A673 (cell line): ENCODE results near the gene GTF2H1. TPM values are rescaled to one million over a fixed set of nuclear protein-coding genes. Genes with fewer than 3 reads are reported as not detected.

ENCODE experiments used
- Bru-seq: library from RNA; stranded (reverse); fragments of 400-500 nt; gene quantifications from one replicate; lab custom pipeline; 2021; lab: Mats Ljungman, UMichigan
- BruChase-seq, 2 experiments: library from RNA; stranded (reverse); fragments of 400-500 nt; gene quantifications; one replicate each; lab custom pipeline; 2021; lab: Mats Ljungman, UMichigan
- BruUV-seq: library from RNA; stranded (reverse); fragments of 400-500 nt; replicated peaks from 2 replicates; lab custom pipeline; 2021; lab: Mats Ljungman, UMichigan
- CTCF ChIA-PET: fragments of 300-600 bp; sonication (Branson Sonifier 250); formaldehyde crosslinking; loops from one replicate; lab custom pipeline; 2022; ENCODE audit warnings: antibody characterized with exemption; lab: Charles Lee
- POLR2A ChIA-PET: fragments of 300-600 bp; sonication (Branson Sonifier 250); formaldehyde crosslinking; loops from one replicate; lab custom pipeline; 2022; ENCODE audit warnings: antibody characterized with exemption; ENCODE audit not compliant: low non-redundant PET; lab: Charles Lee
- DNase-seq: peaks from one replicate; pipeline ENCODE4 v3.0.0-alpha.2; 2015; ENCODE audit warnings: low spot score
- H3K27ac ChIP-seq: fragments of 200-600 bp; sonication (generic); 2 replicates; pipeline ENCODE4 v1.5.1; 2016; ENCODE audit warnings: mixed run types, low read depth, mild to moderate bottlenecking, mixed read lengths, antibody characterized with exemption, low read length; ENCODE audit not compliant: poor library complexity, severe bottlenecking
- H3K27me3 ChIP-seq: fragments of 200-600 bp; sonication (generic); replicated peaks from 2 replicates; pipeline ENCODE4 v1.6.1; 2017; ENCODE audit warnings: mixed run types, low read depth, mild to moderate bottlenecking, mixed read lengths, antibody characterized with exemption, low read length; ENCODE audit not compliant: insufficient read depth, poor library complexity
- H3K36me3 ChIP-seq: fragments of 200-600 bp; sonication (generic); 2 replicates; pipeline ENCODE4 v1.6.1; 2016; ENCODE audit warnings: mixed run types, mild to moderate bottlenecking, mixed read lengths, antibody characterized with exemption, low read length; ENCODE audit not compliant: insufficient read depth, poor library complexity, severe bottlenecking
- H3K4me1 ChIP-seq: fragments of 200-600 bp; sonication (generic); 2 replicates; pipeline ENCODE4 v1.6.1; 2017; ENCODE audit warnings: mixed run types, mild to moderate bottlenecking, mixed read lengths, antibody characterized with exemption, low read length; ENCODE audit not compliant: insufficient read depth, poor library complexity, severe bottlenecking
- H3K4me3 ChIP-seq: fragments of 200-600 bp; sonication (generic); 2 replicates; pipeline ENCODE4 v1.5.1; 2016; ENCODE audit warnings: low read depth, mixed run types, mild to moderate bottlenecking, mixed read lengths, low read length; ENCODE audit not compliant: poor library complexity, severe bottlenecking
- H3K9me3 ChIP-seq: fragments of 200-600 bp; sonication (generic); 2 replicates; pipeline ENCODE4 v1.6.1; 2016; ENCODE audit warnings: mixed run types, low read depth, mild to moderate bottlenecking, mixed read lengths, antibody characterized with exemption, low read length; ENCODE audit not compliant: poor library complexity, severe bottlenecking
- CTCF ChIP-seq: fragments of 300-800, 200-600 bp; sonication (generic); conservative IDR thresholded peaks from 2 replicates; pipeline ENCODE4 v1.5.1; 2017; ENCODE audit warnings: low read depth, mild to moderate bottlenecking, antibody characterized with exemption, low read length, moderate library complexity, mixed read lengths
- EZH2 ChIP-seq: fragments of 200-600 bp; sonication (generic); IDR thresholded peaks from 2 replicates; pipeline ENCODE4 v1.6.1; 2017; ENCODE audit warnings: borderline replicate concordance, low read depth, mild to moderate bottlenecking, mixed read lengths, antibody characterized with exemption, low read length; ENCODE audit not compliant: poor library complexity, severe bottlenecking
- intact Hi-C: fragments of 100-400 bp; cut with micrococcal nuclease; formaldehyde crosslinking; loops from one replicate; pipeline ENCODE4 v1.10.0; 2022; ENCODE audit not compliant: unreplicated experiment
- long read RNA-seq: library from polyadenylated mRNA; stranded (forward); transcript quantifications from one replicate; pipeline ENCODE4 v2.0.0, GENCODE V29; 2022
- total RNA-seq: library from RNA; stranded (reverse); gene quantifications from 2 replicates; pipeline ENCODE4 v1.2.3, GENCODE V29; 2021

GTF2H1 gene
- total RNA-seq: 46.9 and 56.2 TPM in 2 replicates
- percentile 84 among the genes with signal in this experiment for Bru-seq, nascent RNA
- percentile 73 among the genes with signal in this experiment for BruChase-seq, experiment 1, labeled RNA remaining after a 2-hour chase
- BruChase-seq, experiment 2, labeled RNA remaining after a 6-hour chase: percentile 80 among the genes with signal in this experiment
- long read RNA-seq, transcript GTF2H1-201 (15 exons, 2,982 nt): major isoform, 38 of 81 reads
- long read RNA-seq, partial matches to known transcripts: 32 of 81 reads
- long read RNA-seq, other reads (novel, unspliced or antisense): 10 of 81 reads

GRCh38 chr11:18321969-18322711 is at the start of gene GTF2H1, which contains the start of gene HPS5:
TSS of gene GTF2H1 (plus strand) at chr11:18322567. CDS start at chr11:18333075, 10,508 bp downstream.
TSS of gene HPS5 (minus strand) at chr11:18322140. CDS start at chr11:18317858, 4,282 bp downstream.
- Histone ChIP-seq H3K4me1 (peaks cover 15% of the 10 kb centered on the region), H3K36me3 (peaks cover 17% of the 10 kb centered on the region), H3K9me3 (no peaks in the 10 kb centered on the region), H3K27ac (peak within 1 kb of the TSS; percentile 98), H3K4me3 (peak within 1 kb of the TSS; percentile 61), H3K27me3 (no peaks in the 10 kb centered on the region)
- ChIA-PET POLR2A (interaction anchor here (0.7 to 0.8 kb wide), 2 partner anchors 25 to 72 kb away, joined by 4 to 6 read pairs; partner anchors contain the start of gene LDHA), CTCF (no interaction called here)
- peak; percentile 98 for DNase-seq
- TF ChIP-seq EZH2: no peak
- no peak for TF ChIP-seq CTCF
- no TSS peak for BruUV-seq
- intact Hi-C loops: loop anchor here (2.0 kb wide), 1 partner anchor 73 kb away; the partner anchor contains the start of gene LDHA

- no peak for TF ChIP-seq CTCF
- no peak for TF ChIP-seq EZH2
- DNase-seq: no peak
- no TSS peak for BruUV-seq
- H3K27me3 ChIP-seq: no peaks in the 10 kb centered on the region
- intact Hi-C loops: no loop called here
- H3K9me3 ChIP-seq: no peaks in the 10 kb centered on the region
- POLR2A ChIA-PET: no interaction called here
- H3K27ac ChIP-seq: no peak overlapping the region
- H3K4me3 ChIP-seq: no peak overlapping the region
- no peaks in the 10 kb centered on the region for H3K36me3 ChIP-seq
- H3K4me1 ChIP-seq: no peaks in the 10 kb centered on the region
- CTCF ChIA-PET: no interaction called here
Observed at GRCh38 chr11:18277565-18278271, 44.6 kb upstream of the GTF2H1 start.

GRCh38 chr11:18280438-18281045 is 41.8 kb upstream of the GTF2H1 start:
- intact Hi-C loops: no loop called here
- Histone ChIP-seq H3K4me1 (no peaks in the 10 kb centered on the region), H3K9me3 (no peaks in the 10 kb centered on the region), H3K36me3 (peaks cover under 1% of the 10 kb centered on the region), H3K27ac (no peak overlapping the region), H3K27me3 (no peaks in the 10 kb centered on the region), H3K4me3 (no peak overlapping the region)
- TF ChIP-seq EZH2: no peak
- ChIA-PET CTCF (no interaction called here), POLR2A (no interaction called here)
- no peak for DNase-seq
- no TSS peak for BruUV-seq
